OCI-LY7 (cell line): ENCODE results near the gene C1orf159. TPM values are rescaled to one million over a fixed set of nuclear protein-coding genes. Genes with fewer than 3 reads are reported as not detected.
"Not testable (repeated sequence)": the region's sequence is repeated elsewhere in the genome, so short reads cannot be mapped to it uniquely, and the experiment has no call there.

Source experiments
- BruUV-seq: library from RNA; stranded (reverse); fragments of 400-500 nt; replicated peaks from 2 replicates; lab custom pipeline; 2021; lab: Mats Ljungman, UMichigan
- CTCF ChIA-PET: fragments of 300-600 bp; sonication (Branson Sonifier 250); formaldehyde crosslinking; loops from one replicate; lab custom pipeline; 2022; ENCODE audit warnings: antibody characterized with exemption; ENCODE audit not compliant: unreplicated experiment; lab: Charles Lee
- POLR2A ChIA-PET: fragments of 300-600 bp; sonication (Branson Sonifier 250); formaldehyde crosslinking; loops from one replicate; lab custom pipeline; 2022; ENCODE audit warnings: antibody characterized with exemption; lab: Charles Lee
- DNase-seq: peaks from one replicate; pipeline ENCODE4 v3.0.0-alpha.2; 2015; ENCODE audit warnings: low spot score
- H2AFZ ChIP-seq: fragments of 200-600 bp; sonication (generic), shearing (Covaris generic); 2 replicates; pipeline ENCODE4 v1.6.1; 2014; ENCODE audit warnings: mild to moderate bottlenecking, antibody characterized with exemption, low read length, moderate library complexity
- H3K27ac ChIP-seq: fragments of 200-600 bp; sonication (generic); 2 replicates; pipeline ENCODE4 v1.5.1; 2014; ENCODE audit warnings: mixed run types, low read depth, mild to moderate bottlenecking, moderate library complexity, low read length, inconsistent platforms; ENCODE audit not compliant: poor library complexity, severe bottlenecking
- H3K36me3 ChIP-seq: fragments of 200-600 bp; sonication (generic); 2 replicates; pipeline ENCODE4 v1.6.1; 2014; ENCODE audit warnings: mild to moderate bottlenecking, antibody characterized with exemption, low read length, moderate library complexity, mixed read lengths; ENCODE audit not compliant: insufficient read depth
- H3K4me1 ChIP-seq: fragments of 200-600 bp; sonication (generic); 2 replicates; pipeline ENCODE4 v1.5.1; 2014; ENCODE audit warnings: mild to moderate bottlenecking, low read length; ENCODE audit not compliant: insufficient read depth, poor library complexity, severe bottlenecking
- H3K4me2 ChIP-seq: fragments of 200-600 bp; sonication (generic); 2 replicates; pipeline ENCODE4 v1.6.1; 2014; ENCODE audit warnings: mild to moderate bottlenecking, low read length
- H3K4me3 ChIP-seq: fragments of 200-600 bp; sonication (generic); 2 replicates; pipeline ENCODE4 v1.5.1; 2014; ENCODE audit warnings: mild to moderate bottlenecking, low read depth, low read length; ENCODE audit not compliant: poor library complexity, severe bottlenecking
- H3K79me2 ChIP-seq: fragments of 200-600 bp; sonication (generic); 2 replicates; pipeline ENCODE4 v1.6.1; 2016; ENCODE audit warnings: low read depth, mild to moderate bottlenecking, low read length, moderate library complexity, mixed read lengths; ENCODE audit not compliant: insufficient read depth
- H3K9me2 ChIP-seq: fragments of 200-600 bp; sonication (generic); 2 replicates; pipeline ENCODE4 v1.6.1; 2016; ENCODE audit warnings: mild to moderate bottlenecking, low read length, mixed read lengths; ENCODE audit not compliant: insufficient read depth
- H3K9me3 ChIP-seq: fragments of 200-600 bp; sonication (generic); 2 replicates; pipeline ENCODE4 v1.6.1; 2014; ENCODE audit warnings: mild to moderate bottlenecking, mixed run types, low read length, mixed read lengths
- H4K20me1 ChIP-seq: fragments of 200-600 bp; sonication (generic); 2 replicates; pipeline ENCODE4 v1.6.1; 2014; ENCODE audit warnings: mild to moderate bottlenecking, antibody characterized with exemption, low read length, moderate library complexity, mixed read lengths; ENCODE audit not compliant: insufficient read depth
- EZH2phosphoT487 ChIP-seq: fragments of 200-600 bp; sonication (generic); IDR thresholded peaks from 2 replicates; pipeline ENCODE4 v1.6.1; 2018; ENCODE audit warnings: low read depth, borderline replicate concordance, mild to moderate bottlenecking, mixed run types, antibody characterized with exemption, low read length, moderate library complexity, mixed read lengths
- intact Hi-C: fragments of 100-400 bp; cut with micrococcal nuclease; formaldehyde crosslinking; loops from one replicate; pipeline ENCODE4 v1.10.0; 2022; ENCODE audit not compliant: unreplicated experiment
- total RNA-seq, 2 experiments: library from RNA; depleted of rRNA in 1 of 2; stranded (reverse); fragments of >200 nt in 1 of 2; shearing (Covaris generic) in 1 of 2; gene quantifications; 2 replicates each; pipeline ENCODE4 v1.2.3, GENCODE V29; 2014 to 2022
- TF ChIP-seq, protein P1 (sequence below): fragments of 200-600 bp; sonication (generic); conservative IDR thresholded peaks from 2 replicates; pipeline ENCODE4 v1.5.1; 2014; ENCODE audit warnings: mild to moderate bottlenecking, antibody characterized with exemption, low read length, moderate library complexity, mixed read lengths

C1orf159 gene
- total RNA-seq, 2 experiments from 2014 or later: 24.5 to 27.6 TPM

DNA sequence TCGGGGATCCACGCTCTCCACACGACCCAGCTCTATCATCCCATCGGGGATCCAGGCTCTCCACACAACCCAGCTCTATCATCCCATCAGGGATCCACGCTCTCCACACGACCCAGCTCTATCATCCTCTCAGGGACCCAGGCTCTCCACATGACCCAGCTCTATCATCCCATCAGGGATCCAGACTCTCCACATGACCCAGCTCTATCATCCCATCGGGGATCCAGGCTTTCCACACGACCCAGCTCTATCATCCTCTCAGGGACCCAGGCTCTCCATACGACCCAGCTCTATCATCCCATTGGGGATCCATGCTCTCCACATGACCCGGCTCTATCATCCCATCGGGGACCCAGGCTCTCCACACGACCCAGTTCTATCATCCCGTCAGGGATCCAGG is 36.5 kb upstream of the C1orf159 start:
- H2AFZ ChIP-seq, BruUV-seq, H3K36me3 ChIP-seq, DNase-seq, POLR2A ChIA-PET, H3K9me3 ChIP-seq, H3K79me2 ChIP-seq, H3K27ac ChIP-seq, H3K4me3 ChIP-seq, intact Hi-C loops, H3K4me1 ChIP-seq, H4K20me1 ChIP-seq, H3K9me2 ChIP-seq, H3K4me2 ChIP-seq: not testable (repeated sequence)
- CTCF ChIA-PET: interaction anchor here (0.7 kb wide), 1 partner anchor 134 kb away, joined by 3 read pairs; no protein-coding TSS in a partner anchor

- Histone ChIP-seq H4K20me1 (no peaks in the 10 kb centered on the region), H3K36me3 (no peaks in the 10 kb centered on the region), H2AFZ (no peak overlapping the region), H3K79me2 (no peaks in the 10 kb centered on the region), H3K9me3 (no peaks in the 10 kb centered on the region), H3K4me2 (no peak overlapping the region), H3K4me3 (no peak overlapping the region), H3K27ac (no peak overlapping the region), H3K9me2 (no peaks in the 10 kb centered on the region), H3K4me1 (no peaks in the 10 kb centered on the region)
- TF ChIP-seq, protein P1, sequence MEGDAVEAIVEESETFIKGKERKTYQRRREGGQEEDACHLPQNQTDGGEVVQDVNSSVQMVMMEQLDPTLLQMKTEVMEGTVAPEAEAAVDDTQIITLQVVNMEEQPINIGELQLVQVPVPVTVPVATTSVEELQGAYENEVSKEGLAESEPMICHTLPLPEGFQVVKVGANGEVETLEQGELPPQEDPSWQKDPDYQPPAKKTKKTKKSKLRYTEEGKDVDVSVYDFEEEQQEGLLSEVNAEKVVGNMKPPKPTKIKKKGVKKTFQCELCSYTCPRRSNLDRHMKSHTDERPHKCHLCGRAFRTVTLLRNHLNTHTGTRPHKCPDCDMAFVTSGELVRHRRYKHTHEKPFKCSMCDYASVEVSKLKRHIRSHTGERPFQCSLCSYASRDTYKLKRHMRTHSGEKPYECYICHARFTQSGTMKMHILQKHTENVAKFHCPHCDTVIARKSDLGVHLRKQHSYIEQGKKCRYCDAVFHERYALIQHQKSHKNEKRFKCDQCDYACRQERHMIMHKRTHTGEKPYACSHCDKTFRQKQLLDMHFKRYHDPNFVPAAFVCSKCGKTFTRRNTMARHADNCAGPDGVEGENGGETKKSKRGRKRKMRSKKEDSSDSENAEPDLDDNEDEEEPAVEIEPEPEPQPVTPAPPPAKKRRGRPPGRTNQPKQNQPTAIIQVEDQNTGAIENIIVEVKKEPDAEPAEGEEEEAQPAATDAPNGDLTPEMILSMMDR: no peak
- TF ChIP-seq EZH2phosphoT487: no peak
- DNase-seq: no peak
- BruUV-seq: no TSS peak
- POLR2A ChIA-PET: no interaction called here
- intact Hi-C loops: no loop called here
- CTCF ChIA-PET: no interaction called here
Observed at GRCh38 chr1:1151306-1151705, 35.4 kb upstream of the C1orf159 start.

DNA sequence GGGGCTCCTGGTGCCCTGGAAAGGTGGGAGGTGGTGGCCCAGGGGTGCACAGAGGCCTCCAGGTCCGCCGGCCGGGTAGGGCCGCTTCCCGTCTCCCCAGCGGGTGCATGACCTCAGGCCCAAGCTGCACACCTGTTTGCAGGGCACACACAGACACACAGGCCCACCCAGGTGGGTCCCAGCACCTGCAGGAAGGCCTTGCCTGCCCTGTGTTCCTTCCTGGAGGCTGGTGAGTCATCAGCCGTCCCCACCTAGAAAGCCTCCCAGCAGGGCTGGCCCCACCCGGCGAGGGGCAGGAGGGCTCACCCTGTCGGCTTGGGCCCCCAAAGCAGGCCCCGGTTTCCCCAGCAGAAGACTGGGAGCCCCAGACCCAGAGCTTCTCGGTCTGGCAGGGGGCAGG is 34.2 kb upstream of the C1orf159 start:
- no TSS peak for BruUV-seq
- intact Hi-C loops: no loop called here
- CTCF ChIA-PET: no interaction called here

More for the DNA sequence above, 34.2 kb upstream of the C1orf159 start:
- Histone ChIP-seq H3K9me3 (no peaks in the 10 kb centered on the region), H3K36me3 (no peaks in the 10 kb centered on the region), H3K9me2 (no peaks in the 10 kb centered on the region), H4K20me1 (no peaks in the 10 kb centered on the region), H3K4me1 (peaks cover 3% of the 10 kb centered on the region), H2AFZ (no peak overlapping the region), H3K4me2 (no peak overlapping the region), H3K27ac (no peak overlapping the region), H3K79me2 (no peaks in the 10 kb centered on the region), H3K4me3 (no peak overlapping the region)
- TF ChIP-seq EZH2phosphoT487: no peak
- TF ChIP-seq, protein P1: no peak
- DNase-seq: no peak
- POLR2A ChIA-PET: no interaction called here
